Stimulated activated CD4-positive, alpha-beta T cell treated with anti-CD3 and anti-CD28 coated beads, Interleukin-2, amount 100 ng/mL, for 48 hours (primary cell): Measurements from ENCODE around the gene KRTAP2-1.
"Not testable (repeated sequence)": the region's sequence is repeated elsewhere in the genome, so short reads cannot be mapped to it uniquely, and the experiment has no call there.

Experiments
- DNase-seq, 2 donors: peaks; one replicate each; pipeline ENCODE4 v3.0.0-alpha.2; 2020

Gene KRTAP2-1

DNA sequence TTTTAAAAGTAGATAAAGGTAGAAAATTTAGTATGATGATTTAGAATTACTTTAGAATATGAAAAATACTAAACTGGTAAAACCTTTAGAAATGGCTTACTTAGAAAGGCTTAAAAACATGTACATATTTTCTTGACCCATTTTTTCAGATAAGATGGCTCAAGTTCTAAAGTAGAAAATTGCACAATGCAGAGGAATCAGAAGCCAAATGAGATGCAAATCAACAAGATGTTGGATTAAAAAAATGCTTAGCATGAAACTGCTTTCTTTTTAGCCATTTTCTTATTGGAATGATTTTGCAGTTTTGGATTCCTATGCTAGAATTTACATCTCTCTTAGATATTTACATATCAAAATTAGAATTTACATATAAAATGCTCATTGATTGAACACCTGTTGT is 36.7 kb downstream of the KRTAP2-1 start:
- DNase-seq = no peak

DNA sequence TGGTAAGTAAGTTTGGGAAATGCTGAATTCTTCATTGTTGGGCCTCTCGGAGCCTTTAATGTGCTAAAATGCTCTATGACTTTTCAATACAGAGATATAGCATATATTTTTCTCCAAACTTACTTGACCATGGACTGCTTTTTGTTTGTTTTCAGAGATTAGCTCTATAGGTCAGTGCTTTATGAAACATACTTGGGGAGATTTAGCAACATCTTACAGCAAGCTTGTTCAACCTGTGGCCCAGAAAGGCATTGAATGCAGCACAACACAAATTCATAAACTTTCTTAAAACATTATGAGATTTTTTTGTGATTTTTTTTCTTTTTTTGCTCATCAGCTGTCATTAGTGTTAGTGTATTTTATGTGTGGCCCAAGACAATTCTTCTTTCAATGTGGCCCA is 37.2 kb downstream of the KRTAP2-1 start:
- no peak for DNase-seq

DNA sequence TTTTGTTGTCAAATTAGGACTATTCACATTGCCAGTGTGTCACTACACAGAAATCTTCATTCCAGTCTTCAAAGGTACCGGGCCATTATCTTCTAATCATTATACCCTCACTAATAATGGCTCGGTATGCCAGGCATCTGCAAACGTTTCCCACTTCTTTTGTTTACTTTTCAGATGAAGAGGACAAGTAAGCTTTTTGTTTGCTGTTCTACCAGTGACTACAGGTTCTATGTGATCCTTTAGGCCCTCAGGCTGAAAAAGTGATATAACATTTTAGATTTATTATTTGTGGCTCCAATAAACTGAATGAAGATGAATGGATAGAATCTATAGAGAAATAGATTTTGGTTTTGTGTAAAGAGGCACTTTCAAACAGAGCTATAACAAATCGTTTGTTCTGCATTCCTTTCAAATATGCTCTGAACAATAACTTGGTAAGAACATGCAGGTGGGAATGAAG is 37.8 kb downstream of the KRTAP2-1 start:
- no peak for DNase-seq

DNA sequence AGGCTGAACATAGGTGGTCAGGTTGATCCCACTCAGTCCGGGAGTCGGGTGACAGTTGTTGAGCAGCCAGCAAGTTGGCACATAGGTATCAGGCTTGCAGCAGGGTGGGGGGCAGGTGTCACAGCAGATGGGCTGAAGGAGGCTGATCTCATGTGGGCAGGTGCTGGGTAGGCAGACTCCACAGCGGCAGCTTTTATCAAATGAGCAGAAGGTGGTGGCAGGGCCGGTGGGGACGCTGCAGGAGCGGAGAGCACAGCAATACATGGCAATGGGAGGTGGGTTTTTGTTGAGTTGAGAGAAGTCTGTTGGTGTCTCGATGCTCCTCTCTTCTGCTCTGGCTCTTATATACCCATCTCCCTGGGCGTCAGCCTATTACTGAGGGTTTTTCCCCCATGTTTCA is 38.3 kb downstream of the KRTAP2-1 start, which contains the start of gene KRTAP3-1:
Gene KRTAP3-1 (minus strand): TSS at position 318 of the 400 bp plus-strand sequence. CDS start 54 bp downstream, at position 264.
- no peak for DNase-seq

DNA sequence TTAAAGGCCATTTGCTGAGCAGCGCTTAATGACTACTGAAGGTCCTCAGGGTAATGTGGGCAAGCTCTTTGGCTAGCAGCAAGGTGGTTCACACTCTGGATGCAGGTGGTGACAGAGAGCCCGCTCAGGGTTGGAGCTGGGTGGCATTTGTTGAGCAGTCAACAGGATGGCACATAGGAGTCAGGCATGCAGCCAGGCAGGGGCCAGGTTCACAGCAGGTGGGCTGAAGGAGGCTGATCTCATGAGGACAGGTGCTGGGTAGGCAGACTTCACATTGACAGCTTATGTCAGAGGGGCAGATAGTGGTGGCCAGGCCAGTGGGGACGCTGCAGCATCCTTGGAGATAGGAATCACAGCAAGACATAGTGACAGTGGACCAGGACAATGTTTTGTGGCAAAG is 42.7 kb downstream of the KRTAP2-1 start:
- DNase-seq = no peak

DNA sequence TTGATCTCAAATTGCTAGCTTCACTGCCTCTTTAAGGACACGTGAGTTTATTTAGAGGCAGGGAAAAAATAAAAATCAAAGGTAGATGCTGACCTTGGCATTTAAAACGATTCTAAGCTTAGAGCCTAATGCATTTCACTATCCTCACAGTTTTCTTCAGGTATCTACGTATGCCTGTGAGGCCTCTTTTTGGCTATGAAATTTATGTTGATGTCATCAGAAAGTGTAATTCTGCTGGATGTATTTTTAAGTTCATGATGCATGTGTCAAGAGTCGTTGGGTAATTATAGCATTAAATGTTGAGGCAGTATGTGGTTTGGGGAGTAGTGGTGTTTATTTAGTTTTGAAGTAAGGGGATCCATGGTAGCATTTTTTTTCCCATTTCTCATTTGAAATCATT is 43.2 kb downstream of the KRTAP2-1 start:
- DNase-seq = no peak

DNA sequence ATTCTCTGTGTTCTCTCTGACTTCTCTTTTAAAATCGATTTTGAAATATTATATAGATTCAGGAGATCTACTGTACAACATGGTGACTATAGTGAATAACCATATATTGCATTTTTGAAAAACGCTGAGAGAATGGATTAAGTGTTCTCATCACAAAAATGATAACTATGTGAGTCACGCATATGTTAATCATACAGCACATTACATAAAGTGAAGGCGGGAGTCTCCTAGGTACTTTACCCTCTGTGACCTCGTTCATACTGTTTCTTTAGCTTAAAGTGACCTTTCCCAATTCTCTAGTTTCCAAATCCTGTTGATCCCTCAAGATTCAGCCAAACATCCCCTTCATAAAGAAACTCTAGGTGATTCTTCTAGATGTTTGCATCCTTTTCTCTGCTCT is 44.3 kb downstream of the KRTAP2-1 start:
- DNase-seq = no peak

DNA sequence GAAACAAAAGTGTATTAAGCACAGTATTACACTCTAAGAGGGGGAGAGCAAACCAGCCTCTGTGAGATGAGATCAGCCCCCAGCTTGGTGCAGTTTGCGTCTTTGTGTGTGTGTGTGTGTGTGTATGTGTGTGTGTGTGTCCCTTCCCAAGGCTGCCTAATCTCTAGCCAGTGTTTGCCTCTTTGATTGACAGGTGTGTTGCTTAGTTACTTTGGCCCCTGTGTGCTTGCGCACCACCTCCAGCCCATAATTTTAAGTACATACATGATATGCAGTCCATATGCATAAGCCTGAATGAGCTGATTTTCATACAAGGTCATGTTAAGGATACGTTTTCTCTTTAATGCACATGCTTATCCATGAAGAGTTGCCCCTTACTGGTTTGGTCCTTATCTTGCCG is 45.3 kb downstream of the KRTAP2-1 start:
- DNase-seq = no peak

DNA sequence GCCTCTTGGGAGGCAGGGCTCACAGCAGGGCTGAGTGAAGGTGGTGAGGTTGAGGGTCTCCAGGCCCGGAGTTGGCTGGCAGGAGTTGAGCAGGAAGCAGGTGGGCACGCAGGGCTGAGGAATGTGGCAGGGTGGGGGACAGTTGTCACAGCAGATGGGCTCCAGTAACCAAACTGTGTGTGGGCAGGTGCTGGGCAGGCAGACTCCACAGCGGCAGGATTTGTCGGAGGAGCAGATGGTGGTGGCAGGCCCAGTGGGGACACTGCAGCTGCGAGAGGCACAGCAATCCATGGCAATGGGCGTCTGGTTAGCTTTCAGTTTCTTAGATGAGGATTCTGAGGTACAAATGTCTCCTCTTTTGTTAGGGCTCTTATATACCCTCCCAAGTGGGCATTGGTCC is 47.6 kb downstream of the KRTAP2-1 start, which contains the start of gene KRTAP3-2:
Gene KRTAP3-2 (minus strand): TSS at position 344 of the 400 bp plus-strand sequence. CDS start 53 bp downstream, at position 291.
- DNase-seq = not testable (repeated sequence)

DNA sequence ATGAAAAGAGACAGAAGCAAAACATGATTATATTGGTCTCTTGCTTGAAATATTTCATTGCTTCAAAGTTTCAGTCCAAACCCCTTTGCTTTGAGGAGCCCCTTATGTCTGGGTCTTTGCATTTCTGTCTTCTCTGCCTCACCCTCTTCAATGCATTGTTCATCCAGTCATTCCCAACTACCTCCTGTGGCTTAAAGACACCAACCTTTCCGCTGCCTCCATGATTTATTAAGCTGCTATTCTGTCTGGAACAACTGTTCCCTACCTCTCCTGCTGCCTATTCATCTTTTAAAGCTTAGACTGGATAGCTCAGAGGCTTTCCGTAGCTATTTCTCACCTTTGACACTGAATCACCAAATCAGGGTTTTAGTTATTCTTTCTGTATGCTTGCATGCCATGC is 49.8 kb downstream of the KRTAP2-1 start:
- DNase-seq = no peak

DNA sequence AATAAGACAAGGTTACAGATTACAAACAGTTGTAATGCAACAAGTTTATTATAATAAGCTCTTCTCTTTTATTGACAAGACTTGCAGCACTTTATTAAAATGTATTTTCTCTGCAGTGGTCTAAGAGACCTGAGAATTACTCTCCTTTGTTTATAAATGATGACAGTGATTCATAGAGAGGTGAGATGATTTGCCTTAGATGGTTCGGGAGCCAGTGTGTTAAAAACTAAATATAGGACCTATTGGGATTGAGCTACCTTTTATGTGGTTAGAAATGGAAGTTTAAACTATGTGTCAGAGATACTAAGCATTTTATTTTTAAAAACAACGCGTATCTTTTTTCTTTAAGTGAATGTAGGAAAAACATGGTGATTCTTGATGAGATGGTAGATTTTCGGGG is 50.3 kb downstream of the KRTAP2-1 start:
- DNase-seq = no peak
